NB4 (cell line): ENCODE measurements around the gene DPF3.

Experiments used
- CTCF ChIP-seq: IDR thresholded peaks from one replicate; pipeline ENCODE4 v1.5.1; 2012; ENCODE audit warnings: low read depth, low read length
- MYC ChIP-seq: IDR thresholded peaks from 2 replicates; pipeline ENCODE4 v1.6.1; 2011; ENCODE audit warnings: low read depth, low read length

- TF ChIP-seq CTCF (no peak), MYC (no peak)
Measured at GRCh38 chr14:72649603-72650227, 244.2 kb downstream of the DPF3 start.
